HL-60/S4 treated with phorbol 12-myristate 13-acetate at 8.2 ng/mL for 4 days and 3 days (cell line): Measurements from ENCODE around the gene TPH2.

Experiments used
- in situ Hi-C: fragments of 300-500 bp; cut with MboI; formaldehyde crosslinking; loops from 2 replicates; pipeline ENCODE4 v1.15.0; 2022; ENCODE audit warnings: low sequenced_read_pairs

Gene TPH2

DNA sequence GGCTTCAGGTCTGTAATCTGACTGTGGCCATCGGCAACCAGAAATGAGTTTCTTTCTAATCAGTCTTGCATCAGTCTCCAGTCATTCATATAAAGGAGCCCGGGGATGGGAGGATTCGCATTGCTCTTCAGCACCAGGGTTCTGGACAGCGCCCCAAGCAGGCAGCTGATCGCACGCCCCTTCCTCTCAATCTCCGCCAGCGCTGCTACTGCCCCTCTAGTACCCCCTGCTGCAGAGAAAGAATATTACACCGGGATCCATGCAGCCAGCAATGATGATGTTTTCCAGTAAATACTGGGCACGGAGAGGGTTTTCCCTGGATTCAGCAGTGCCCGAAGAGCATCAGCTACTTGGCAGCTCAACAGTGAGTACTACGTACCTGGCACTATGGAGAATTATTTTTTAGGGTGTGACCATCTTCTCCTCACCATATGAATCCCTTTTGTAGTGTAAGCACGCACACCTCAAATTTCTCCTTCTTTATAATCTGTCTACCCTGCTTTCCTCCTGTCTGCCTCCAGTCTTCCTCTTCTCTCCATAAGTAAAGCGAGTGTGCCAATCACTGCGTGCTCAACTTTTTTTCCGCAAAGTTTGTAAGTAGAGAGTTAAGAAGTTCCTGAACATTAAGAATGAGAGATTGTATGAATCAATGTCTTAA is at the start of gene TPH2:
Gene TPH2, plus strand, starts transcription at position 118 of the 658 bp plus-strand sequence. Its CDS starts 142 bp downstream, at position 260.
- in situ Hi-C loops, result no loop called here

- in situ Hi-C loops, result no loop called here
Measured at GRCh38 chr12:71890475-71890874, 48.2 kb upstream of the TPH2 start.

DNA sequence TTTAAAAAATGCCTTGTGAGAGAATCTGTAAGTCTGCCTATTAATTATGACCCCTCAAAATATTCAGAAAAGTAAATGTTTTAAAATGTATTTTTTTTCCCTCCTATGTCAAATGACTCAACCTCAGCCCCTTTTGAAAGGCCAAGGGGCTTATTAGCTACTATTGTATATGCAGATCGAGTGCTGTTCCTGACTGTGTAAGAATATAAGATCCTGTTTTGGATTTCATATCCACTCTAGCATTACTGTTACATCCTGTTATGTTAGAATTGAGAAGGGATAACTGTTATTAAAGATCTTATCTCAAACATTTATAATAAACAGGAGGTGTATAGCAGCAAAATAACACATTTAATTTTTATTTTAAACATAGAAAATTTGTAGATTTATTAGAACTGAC is 46.6 kb upstream of the TPH2 start:
- in situ Hi-C loops, result no loop called here

GRCh38 chr12:71896205-71896882 is 42.3 kb upstream of the TPH2 start:
- in situ Hi-C loops, result no loop called here

DNA sequence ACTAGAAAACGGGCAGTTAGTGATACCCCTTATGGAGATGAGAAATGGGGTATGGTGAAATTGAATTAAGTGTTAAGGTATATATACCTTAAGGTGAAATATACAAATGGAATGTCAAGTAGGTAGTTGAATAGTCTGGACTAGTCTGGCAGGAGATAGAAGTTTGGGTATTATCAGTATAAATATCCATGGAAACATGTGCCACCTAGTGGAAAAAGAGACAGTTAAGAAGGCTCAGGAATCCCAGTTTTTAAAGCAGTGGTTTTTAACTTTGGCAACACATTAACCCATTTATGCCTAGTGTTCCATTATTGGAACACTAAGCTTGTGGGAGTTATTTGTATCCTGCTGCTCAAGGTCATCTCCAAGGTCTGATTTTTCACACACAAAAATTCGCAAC is 38.6 kb upstream of the TPH2 start:
- in situ Hi-C loops, result no loop called here

DNA sequence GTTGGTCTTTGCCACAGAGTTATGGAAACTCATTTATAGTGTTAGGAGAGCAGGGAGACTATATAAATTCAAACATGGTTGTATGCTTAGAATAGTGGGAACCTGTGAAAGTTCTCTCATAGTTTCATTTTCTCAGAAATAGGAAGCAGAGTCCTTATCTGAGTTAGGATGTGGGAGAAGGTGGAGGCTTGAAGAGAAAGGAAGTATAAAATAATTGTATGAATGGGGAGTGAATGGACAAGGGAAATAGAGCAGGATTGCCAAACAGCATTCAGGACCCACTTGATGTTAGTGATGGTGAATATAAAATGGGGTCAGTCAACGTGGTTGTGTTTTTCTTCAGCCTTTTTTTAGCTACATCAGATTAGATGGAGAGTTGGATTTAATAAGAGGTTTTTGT is 34.0 kb upstream of the TPH2 start:
- in situ Hi-C loops, result no loop called here

DNA sequence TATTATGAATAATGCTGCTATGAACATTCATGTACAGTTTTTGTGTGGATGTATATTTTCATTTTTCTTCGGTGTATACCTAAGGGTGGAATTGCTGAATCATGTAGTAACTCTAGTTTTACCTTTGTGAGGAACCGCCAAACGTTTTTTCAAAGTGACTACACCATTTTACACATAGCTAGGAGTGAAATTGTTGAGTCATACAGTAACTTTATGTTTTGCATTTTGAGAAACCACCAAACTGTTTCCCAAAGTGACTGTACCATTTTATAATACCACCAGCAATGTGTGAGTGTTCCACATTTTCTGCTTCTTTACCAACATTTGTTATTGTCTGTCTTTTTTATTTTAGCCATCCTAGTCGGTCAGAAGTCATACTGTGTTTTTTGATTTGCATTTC is 3.1 kb upstream of the TPH2 start:
- in situ Hi-C loops, result no loop called here

- in situ Hi-C loops, result no loop called here
Measured at GRCh38 chr12:71940068-71940467, 1.4 kb downstream of the TPH2 start.

GRCh38 chr12:71941174-71941573 is 2.5 kb downstream of the TPH2 start:
- in situ Hi-C loops, result no loop called here

DNA sequence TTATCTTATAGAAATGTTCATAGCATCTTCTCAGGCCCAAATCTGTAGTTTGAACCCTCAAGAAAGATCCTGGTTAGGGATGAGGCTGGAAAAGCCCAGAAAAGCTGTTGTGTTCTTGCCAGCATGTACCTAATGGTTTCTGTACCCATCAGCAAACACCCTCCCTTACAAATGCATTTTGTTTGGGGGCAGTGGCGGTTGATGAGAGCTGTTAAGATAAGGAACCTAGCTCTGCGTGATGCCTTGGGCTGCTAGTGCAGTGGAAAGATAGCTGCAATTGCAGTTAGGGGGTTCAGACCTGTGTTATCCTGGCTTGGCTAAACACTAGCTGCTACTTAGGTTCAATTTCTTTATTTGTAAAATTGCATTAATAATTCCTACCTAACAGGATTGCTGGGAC is 3.6 kb downstream of the TPH2 start:
- in situ Hi-C loops, result no loop called here

GRCh38 chr12:71942703-71943102 is 4.1 kb downstream of the TPH2 start:
- in situ Hi-C loops, result no loop called here

DNA sequence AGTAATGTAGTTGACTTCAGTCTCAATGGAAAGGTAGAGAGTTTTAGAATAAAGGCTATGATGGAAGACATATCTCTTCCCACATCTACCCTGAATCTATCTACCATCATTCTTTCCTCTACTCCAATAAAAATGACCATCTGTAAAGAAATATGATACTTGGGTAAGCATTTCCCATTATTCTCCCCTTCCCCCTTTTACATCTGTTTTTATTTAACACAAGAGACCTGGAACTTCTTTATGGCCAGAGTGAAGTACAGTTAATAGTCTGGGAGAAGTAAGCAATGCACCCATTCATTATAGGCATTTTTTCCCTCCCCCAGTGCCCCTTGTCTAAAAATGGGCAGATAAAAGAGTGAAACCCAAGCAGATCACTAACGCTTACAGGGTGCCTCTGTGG is 6.5 kb downstream of the TPH2 start:
- in situ Hi-C loops, result no loop called here

GRCh38 chr12:71945883-71946282 is 7.2 kb downstream of the TPH2 start:
- in situ Hi-C loops, result no loop called here

GRCh38 chr12:71947645-71948105 is 9.0 kb downstream of the TPH2 start:
- in situ Hi-C loops, result no loop called here

DNA sequence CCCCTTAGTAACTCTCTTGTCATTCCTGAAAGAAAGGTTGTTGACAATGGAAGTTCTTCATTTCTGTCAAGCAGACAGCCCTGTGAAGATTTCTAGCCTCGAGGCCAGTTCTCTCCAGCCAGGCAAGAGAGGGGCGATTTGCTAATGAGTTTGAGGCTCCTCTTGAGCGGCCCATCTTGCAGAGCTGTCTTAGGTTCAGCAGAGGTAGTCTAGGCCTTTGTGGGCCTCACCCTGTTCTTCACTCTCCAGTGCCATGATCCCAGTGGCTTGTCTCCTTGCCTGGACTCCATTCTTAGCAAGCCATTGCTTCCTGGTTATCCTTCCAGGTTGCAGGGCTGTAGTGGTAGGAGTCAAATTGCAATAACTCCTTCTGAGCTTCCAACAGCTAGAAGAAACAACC is 9.7 kb downstream of the TPH2 start:
- in situ Hi-C loops, result no loop called here

DNA sequence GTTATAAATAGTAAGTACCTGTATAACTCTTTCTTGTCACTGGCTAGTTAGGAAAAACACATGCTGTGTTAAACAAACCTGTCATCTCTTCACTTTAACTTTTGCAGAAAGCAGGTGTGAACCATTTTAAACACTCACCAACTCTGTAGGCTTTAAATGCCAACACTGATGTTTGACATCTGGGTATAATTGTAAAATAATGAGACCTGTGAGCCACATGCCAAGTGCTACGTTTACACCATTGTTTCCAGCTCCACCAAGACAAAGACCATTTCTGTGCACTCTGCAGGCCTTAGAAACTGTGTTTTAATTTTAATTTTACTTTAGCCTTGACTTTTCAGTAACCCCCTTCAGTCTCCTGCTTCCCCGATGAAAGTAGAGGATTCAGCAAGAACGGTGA is 11.0 kb downstream of the TPH2 start:
- in situ Hi-C loops, result no loop called here

GRCh38 chr12:71950404-71950803 is 11.8 kb downstream of the TPH2 start:
- in situ Hi-C loops, result no loop called here

DNA sequence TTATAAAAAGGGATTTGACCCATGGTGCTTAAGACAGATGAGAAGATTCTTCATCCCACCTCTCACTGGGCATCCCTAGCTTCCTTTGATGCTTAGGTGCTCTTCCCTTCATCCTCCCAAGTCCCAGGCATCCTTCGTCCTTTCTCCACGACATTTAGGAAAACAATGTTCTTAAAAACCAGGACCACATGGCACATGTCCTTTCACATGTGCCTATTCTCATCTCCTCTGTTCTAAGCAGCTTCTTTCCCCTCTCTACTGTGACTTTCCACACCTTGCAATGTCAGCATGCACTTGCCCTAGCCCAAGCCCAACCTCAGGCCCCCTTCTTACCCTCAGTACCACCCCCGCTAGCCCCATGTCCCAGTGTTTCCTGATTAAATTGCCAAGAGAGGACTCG is 12.2 kb downstream of the TPH2 start:
- in situ Hi-C loops, result no loop called here

DNA sequence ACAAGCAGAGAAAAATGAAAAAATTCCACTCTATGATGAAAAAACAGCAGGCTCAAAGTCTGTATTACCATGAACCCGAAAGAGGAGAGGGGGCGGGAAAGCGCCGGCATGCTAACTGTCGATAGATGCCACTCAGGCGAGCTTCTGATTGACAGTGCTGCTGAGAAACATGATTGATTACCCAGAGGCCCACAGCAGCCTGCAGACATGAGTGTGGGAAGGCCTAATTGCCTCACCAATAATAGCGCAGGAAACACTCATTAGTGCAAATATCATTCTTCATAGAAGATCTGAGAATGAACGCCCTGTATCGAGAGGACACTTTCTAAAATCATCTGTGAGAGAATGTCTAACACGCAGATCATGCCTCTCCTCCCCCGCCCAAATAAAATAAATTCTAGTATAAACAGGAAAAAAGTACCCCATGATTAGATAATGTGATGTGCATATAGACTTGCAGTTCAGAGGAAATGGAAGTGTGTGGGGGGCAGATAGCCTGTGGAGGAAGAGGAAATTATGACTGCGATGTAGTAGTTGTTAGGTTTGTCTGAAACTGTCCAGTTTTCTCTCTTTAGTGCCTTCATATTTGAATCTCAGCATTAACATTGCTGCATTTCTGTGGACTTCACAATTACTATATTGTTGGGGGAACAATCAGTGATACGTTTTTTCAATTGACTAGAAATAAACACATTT is 15.6 kb downstream of the TPH2 start:
- in situ Hi-C loops, result no loop called here

GRCh38 chr12:71954861-71955260 is 16.2 kb downstream of the TPH2 start:
- in situ Hi-C loops, result no loop called here

DNA sequence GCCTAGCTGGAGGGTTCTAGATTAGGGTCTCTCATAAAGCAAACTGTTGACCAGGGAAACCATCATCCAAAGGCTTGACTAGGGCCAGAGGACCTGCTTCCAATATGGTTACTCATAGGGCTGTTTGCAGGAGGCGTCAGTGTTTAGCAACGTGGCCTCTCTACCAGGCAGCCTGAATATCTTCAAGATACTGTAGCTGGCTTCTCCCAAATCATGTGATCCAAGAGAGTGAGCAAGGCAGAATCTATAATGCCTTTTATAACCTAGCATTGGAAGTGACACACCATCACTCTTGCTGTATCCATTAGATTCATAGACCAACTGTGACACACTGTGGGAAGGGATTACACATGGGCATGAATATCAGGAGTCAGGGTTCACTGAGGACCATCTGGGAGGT is 17.3 kb downstream of the TPH2 start:
- in situ Hi-C loops, result no loop called here

DNA sequence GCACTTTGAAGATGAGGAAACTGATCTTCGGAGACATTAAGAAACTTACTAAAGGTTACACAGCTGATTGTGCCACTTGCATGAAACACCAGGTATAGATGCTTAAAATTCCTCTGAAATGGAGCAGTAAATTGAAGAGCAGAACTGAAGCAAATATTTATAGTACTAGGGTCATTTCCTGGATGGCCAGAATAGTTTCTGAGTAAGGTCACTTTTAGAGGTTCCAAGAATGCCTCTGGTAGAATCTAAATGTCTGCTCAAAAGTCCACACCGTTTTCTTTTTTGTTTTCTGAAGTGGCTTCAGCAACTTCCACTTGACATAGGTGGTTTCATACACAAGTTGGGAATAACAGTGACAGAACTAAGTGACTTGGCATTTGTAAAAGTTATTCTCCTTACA is 19.4 kb downstream of the TPH2 start:
- in situ Hi-C loops, result no loop called here
